Esophagus squamous epithelium (tissue), 4 donors: ENCODE measurements around the gene SNRPA.

Experiments used
- POLR2A ChIP-seq, 4 donors: fragments of 450-650 bp; IDR thresholded peaks; one replicate each; pipeline ENCODE4 v1.6.1; 2017; ENCODE audit warnings: antibody characterized with exemption in 4 of 4, mild to moderate bottlenecking in 4 of 4, moderate library complexity in 3 of 4
- TF ChIP-seq, protein P1 (sequence below), 6 experiments: fragments of 450-650 bp in 4 of 6; fragments of 200-600 bp in 2 of 6; sonication (generic) in 2 of 6; IDR thresholded peaks; one replicate each; pipeline ENCODE4 v1.5.1; 2016 to 2019; ENCODE audit warnings: antibody characterized with exemption in 6 of 6, mild to moderate bottlenecking in 4 of 6, moderate library complexity in 4 of 6

DNA sequence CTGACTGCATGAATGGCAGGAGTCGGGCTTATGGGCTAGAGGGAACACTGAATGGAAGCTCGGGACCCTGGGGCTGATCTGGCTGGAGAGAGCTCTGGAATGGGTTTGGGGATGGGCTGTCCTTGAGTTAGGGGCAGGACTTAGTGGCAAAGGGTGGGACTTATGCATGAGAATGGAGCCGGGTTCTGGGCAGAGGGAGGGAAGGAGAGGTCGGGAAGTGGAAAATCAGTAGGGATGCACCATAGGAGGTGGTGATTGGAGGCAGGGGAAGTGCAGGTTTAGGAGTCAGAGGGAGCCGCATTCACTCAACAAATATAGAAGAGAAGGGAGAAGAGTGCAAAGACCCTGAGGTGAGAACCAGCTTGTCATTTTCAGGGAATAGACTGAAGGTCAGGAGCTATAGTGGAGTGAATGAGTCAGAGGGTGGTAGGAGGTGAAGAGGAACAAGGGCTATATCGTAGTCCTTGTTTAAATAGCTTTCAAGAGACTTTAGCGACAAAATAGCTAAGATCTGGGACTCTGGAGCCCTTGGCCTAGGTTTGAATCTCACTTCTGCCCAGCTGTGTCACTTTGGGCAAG lies 27.8 kb downstream of the SNRPA start:
- TF ChIP-seq, protein P1, sequence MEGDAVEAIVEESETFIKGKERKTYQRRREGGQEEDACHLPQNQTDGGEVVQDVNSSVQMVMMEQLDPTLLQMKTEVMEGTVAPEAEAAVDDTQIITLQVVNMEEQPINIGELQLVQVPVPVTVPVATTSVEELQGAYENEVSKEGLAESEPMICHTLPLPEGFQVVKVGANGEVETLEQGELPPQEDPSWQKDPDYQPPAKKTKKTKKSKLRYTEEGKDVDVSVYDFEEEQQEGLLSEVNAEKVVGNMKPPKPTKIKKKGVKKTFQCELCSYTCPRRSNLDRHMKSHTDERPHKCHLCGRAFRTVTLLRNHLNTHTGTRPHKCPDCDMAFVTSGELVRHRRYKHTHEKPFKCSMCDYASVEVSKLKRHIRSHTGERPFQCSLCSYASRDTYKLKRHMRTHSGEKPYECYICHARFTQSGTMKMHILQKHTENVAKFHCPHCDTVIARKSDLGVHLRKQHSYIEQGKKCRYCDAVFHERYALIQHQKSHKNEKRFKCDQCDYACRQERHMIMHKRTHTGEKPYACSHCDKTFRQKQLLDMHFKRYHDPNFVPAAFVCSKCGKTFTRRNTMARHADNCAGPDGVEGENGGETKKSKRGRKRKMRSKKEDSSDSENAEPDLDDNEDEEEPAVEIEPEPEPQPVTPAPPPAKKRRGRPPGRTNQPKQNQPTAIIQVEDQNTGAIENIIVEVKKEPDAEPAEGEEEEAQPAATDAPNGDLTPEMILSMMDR (IDR thresholded peaks at IDR 0.05), result no peak
- TF ChIP-seq POLR2A (IDR thresholded peaks at IDR 0.05), result no peak
